ENCODE data around the gene TTI1.

Gene TTI1

DNA sequence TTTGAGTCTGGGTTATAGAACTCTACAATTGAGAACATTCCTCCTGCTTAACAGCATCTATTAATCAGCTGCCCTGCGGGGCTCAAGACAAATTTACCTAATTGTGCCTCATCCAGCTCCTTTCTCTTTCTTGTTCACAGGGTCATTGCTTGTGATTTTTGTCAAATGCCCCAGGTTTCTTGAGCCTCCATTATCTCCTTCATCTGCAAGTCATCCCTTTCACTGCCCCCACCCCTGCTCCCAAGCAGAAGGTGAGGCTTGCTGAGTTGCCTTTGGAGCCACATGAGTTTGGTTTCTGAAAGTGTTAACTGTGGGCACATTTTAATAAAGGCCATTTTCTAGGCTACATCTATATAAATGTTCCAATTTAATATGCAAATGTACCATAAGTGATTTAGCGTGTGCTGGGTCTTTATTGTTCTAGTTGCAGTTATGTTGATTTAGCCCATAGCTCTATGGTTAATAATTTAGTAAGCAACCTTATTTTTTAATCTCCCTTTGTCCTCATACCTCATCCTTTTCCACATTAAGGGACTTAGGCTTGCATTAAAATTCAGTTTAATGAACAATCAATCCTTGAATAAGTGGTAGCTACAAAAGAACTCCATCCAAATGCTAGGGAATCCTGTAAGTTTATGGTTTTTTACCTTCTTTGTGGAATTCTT lies 74.3 kb downstream of the TTI1 start:
- DNase-seq = no peak

DNA sequence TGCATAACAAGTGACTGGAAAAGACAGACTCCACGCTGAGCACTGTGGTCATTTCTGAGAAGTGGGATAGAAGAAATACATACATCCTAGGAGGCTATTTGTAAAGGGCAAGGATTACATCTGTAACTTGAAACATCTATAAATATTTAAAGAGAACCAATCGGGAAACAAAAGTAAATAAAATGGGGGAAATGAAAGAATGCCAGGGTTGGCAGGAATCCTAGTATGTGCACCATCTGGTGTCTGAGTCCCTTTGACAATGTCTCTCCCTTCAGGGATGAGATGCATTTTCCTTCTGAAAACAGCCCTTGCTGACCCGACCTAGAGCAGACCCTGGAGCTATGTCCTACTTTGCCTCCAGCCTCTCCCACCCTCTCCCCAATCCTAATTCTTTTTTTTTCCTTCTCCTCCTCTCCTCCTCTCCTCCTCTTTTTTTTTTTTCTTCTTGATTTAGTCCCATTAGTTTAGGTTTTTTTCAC lies 77.1 kb downstream of the TTI1 start:
- no peak for DNase-seq

DNA sequence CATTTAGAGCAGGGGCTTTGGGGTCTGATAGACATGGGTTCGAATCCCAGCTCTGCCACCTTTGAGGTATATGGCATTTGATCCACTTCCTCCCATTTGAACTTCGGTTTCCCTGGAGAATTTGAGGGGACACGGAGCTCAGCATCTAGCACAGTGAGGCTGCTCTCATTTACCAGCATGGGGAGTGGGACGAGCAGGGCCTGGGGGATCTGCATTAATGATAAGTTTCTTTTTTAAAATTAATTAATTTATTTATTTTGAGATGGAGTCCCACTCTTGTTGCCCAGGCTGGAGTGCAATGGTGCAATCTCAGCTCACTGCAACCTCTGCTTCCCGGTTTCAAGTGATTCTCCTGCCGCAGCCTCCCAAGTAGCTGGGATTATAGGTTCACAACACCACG lies 77.7 kb downstream of the TTI1 start:
- DNase-seq = no peak

DNA sequence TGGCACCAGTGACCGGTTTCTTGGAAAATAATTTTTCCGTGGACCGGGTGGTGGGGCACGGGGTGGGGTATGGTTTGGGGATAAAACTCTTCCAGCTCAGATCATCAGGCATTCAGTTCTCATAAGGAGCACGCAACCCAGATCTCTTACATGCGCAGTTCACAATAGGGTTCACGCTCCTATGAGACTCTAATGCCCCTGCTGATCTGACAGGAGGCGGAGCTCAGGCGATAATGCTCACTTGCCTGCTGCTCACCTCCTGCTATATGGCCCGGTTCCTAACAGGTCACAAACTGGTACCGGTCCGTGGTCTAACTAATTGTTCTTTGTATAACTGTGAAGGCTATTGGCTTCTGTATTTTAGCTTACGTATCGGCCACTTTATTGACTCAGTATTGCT lies 78.6 kb downstream of the TTI1 start:
- no peak for DNase-seq

DNA sequence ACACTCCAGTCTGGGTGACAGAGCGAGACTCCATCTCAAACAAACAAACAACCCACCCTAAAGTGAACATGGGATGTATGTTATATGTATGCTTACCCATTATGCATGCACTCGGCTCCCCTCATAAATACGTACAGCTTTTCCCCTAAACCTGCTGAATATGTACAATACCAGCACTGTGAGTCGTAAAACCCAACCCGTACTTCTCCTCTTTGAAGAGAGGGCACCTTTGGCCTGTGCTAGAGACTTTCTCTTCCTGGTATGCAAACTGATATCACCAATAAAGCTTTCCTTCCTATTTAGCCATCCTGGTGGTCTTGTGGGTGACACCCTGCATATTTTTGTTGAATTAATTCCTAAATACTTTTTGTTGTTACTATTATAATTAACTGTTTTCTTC lies 79.1 kb downstream of the TTI1 start:
- no peak for DNase-seq

DNA sequence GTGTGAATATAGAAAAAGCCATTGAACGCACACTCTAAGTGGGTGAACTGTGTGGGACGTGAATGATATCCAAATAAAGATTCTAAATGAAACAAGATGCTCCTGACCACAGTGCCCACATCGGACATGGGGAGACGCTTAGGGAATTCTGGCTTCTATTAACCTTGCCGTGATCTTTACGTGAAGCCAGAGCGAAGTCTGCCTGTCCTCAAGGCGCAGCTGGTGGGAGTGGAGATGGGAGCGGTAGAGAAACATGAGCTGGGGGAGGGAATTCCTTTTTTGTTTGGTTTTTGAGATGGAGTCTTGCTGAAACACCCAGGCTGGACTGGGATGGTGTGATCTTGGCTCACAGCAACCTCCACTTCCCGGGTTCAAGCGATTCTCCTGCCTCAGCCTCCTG lies 84.3 kb downstream of the TTI1 start:
- no peak for DNase-seq

DNA sequence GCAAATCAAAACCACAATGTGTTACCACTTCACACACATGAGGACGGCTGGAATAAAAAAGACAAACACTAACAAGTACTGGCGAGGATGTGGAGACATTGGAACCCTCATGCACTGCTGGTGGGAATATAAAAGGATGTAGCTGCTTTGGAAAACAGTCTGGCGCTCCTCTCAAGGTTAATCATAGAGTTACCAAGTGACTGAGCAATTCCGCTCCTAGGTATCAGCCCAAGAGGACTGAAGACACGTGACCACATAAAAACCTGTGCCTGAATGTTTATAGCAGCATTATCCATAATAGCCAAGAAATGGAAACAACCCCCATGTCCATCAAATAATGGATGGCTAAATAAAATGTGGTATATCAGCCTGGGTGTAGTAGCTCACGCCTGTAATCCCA lies 85.3 kb downstream of the TTI1 start:
- DNase-seq = no peak

DNA sequence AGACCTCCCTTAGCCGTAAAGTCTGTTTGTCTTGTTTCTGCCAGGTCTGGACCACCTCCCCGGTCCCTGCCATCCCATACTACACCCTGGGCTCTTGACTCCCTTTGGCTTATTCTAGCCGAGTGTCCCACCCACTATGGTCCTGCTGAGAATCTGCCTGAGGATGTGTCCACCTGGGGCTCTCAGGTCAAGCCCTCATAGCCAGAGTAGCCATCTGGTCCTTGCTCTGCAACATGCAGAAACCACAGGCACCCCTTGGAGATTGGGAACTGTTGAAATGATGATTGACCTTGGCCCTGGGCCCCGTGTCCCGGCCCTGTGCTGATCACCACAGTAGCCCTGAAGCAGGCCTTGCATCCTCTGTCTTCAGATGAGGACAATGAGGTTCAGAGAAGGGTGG lies 86.3 kb downstream of the TTI1 start:
- DNase-seq = no peak

DNA sequence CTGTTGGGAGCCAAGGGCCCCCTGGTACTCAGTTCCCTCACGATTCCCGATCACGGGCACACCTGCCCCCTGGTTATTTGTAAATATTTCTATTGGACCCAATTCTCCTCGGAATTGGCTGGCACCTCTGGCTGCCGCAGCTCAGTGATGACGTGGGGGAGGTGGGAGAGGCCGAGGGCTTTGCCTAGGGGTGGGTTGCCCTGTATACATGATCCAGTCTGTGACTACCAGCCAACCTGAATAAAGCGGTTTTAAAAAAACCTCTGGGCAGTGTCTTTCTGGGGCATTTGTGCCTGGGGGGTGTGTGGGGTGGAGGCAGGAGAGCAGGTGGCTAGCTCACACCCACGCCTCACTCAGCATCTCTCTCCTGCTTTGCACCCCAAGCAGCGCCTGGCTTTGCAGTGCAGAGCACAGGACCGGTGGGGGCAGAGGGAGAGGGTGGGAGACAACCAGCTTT lies 88.1 kb downstream of the TTI1 start:
- DNase-seq = no peak

DNA sequence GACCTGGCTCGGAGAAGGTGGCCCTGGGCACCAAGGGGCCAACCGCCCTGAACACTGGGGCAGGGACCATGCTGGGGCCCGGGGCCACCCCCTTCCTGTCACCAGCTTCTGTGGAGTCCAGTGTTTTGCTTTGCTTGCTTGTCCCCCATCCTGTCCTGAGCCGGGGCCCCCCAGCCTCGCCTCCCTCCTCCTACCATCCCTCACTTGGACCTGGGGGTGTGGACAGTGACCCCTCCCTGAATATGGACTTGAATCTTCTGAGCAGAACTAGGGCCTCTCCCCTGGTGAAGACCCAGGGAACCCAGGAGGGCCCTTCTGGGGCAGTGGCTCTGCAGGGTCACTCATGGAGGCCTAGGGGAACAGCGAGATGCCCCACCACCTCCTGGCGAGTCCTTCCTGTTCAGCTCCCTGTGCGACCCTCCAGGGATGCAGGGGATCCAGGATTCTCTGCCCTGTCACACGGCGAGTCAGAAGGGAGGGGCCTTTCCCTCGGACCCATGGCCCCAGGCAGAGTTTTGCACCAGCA lies 88.7 kb downstream of the TTI1 start:
- DNase-seq = no peak

DNA sequence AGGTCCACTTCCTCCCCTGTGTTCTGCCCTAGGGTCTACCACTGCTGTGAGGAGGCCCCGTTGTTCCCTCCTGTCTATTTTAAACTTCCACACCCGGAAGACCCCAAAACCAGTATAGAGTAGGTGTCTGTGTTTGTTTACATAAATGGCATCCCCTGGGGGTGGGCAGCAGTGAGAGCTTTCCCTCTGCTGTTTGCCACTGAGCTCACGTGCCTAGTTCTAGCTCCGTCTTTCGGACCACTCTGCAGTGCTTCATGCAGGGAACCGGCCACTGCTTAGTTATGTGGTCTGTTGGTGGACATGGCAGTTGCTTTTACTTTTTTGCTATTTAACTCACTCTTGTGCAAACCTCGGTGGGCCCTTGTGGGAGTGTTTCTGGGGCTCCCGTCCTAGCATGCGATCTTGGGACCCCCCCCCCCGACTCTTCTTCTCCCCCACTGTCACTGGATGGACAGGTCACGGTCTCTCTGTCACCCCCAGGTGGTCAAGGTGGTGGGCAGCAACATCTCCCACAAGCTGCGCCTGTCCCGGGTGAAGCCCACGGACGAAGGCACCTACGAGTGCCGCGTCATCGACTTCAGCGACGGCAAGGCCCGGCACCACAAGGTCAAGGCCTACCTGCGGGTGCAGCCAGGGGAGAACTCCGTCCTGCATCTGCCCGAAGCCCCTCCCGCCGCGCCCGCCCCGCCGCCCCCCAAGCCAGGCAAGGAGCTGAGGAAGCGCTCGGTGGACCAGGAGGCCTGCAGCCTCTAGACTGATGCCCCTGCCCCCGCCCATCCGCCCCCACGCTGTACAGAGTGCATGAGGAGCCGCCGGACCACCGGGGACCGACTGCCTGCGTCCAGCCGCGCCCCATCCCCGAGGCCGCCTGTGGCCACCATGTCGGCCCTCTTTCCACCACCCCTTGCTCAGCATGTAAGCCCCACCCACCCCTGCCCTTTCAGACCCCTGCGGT lies 89.5 kb downstream of the TTI1 start:
- DNase-seq = no peak

DNA sequence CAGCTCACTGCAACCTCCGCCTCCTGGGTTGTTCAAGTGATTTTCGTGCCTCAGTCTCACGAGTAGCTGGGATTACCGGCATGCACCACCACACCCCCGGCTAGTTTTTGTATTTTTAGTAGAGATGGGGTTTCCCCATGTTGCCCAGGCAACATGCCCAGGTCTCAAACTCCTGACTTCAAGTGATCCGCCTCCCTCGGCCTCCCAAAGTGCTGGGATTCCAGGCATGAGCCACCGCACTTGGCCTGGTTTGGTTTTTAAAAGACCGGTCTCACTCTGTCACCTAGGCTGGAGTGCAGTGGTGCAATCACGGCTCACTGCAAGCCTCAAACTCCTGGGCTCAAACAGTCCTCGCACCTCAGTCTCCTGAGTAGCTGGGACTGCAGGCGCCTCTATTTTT lies 90.2 kb downstream of the TTI1 start:
- no peak for DNase-seq

DNA sequence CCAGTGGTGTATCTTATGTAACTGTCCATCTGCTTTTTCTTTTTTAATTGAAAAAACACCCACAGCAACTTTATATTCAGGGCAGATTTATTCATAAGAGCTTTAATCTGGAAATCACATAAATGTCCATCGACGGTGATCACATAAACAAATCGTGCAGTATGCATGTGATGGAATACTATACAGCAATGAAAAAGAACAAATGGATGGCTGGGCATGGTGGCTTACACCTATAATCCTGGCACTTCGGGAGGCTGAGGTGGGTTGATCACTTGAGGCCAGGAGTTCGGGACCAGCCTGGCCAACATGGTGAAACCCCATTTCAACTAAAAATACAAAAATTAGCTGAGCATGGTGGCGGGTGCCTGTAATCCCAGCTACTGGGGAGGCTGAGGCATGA lies 91.3 kb downstream of the TTI1 start:
- no peak for DNase-seq

DNA sequence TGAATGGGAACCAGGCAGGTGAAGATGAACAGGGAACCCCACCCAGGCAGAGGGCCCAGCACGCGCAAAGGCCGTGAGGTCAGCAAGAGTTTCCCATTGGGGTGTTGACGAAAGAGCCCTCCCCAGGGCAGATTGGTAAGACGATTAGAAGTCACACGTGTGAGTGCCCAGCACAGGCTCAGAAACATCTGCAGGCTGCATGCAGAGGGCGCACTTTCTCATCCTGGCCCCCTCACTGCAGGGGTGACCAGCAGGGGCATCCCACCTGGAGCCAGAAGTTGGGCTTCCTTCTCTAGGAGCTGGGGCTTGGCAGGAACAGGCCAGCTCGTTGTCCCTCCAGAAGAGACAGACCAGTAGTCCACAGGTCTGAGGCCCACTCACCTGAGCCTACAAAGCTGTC lies 91.9 kb downstream of the TTI1 start:
- DNase-seq = no peak

DNA sequence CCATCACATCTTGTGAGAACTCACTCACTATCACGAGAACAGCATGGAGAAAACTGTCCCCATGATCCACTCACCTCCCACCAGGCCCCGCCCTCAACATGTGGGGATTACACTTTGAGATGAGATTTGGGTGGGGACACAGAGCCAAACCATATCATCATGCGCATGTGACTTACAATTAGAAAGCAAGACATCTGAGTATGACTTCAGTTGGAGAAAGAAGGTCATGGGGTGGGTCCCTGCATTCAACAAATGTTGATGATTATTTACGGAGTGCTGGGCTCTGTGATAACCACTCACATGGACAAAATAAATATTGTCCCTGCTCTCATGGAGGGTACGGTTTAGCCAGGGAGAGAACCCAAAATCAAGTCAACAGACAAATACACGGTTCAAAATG lies 92.4 kb downstream of the TTI1 start:
- DNase-seq = no peak

DNA sequence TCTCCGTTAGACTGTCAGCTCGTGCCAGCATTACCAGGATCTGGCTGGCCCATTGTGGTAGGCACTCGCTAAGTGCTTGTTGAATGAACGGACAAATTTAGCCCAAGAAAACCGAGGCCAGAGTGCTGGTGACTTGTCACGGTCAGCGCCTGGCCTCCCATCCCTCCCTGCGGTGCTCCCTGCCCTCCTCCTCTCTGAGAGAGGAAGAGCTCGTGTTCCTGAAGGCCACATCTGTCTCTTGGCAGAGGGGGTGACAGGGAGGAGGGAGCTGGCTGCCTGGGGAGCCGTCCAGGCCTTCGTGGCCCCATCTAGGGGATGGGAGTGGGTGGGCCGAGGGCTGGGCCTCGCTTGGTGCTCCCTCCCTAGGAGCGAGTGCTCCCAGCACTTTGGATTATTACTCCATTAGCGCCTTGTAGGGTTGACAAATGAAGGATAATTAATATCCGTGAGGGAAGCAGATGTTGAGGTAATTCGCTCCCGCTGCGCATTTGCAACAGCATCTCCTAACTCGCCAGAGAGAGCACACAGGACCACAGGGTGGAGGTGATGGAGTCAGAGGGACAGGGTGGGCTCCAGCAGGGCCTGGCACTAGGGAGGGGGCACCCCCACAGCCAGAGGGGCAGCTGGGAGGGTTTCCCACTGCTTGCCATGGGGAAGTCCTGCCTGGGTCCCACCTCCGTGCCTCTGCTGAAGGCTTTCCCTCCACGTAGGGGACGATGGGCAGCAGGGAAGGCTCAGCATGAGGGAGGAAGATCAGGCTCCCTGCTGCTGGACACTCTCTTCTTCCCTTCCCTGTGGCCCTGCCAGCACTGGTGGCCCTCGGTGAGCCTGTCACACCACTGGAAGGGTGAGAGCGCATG lies 93.3 kb downstream of the TTI1 start:
- DNase-seq = no peak

DNA sequence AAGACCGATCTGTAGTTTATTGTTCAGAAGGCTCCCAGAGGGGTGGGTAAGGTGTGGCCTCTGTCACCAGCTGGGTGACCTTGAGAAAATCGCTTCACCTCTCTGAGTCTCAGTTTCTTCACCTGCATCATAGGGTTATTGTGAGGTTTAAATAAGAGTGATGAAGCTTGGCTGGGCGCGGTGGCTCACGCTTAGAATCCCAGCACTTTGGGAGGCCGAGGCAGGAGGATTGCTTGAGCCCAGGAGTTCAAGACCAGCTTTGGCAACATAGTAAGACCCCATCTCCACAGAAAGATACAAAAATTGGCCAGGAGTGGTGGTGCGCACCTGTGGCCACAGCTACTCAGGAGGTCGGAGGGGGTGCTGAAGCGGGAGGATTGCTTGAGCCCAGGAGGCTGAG lies 94.3 kb downstream of the TTI1 start:
- no peak for DNase-seq

DNA sequence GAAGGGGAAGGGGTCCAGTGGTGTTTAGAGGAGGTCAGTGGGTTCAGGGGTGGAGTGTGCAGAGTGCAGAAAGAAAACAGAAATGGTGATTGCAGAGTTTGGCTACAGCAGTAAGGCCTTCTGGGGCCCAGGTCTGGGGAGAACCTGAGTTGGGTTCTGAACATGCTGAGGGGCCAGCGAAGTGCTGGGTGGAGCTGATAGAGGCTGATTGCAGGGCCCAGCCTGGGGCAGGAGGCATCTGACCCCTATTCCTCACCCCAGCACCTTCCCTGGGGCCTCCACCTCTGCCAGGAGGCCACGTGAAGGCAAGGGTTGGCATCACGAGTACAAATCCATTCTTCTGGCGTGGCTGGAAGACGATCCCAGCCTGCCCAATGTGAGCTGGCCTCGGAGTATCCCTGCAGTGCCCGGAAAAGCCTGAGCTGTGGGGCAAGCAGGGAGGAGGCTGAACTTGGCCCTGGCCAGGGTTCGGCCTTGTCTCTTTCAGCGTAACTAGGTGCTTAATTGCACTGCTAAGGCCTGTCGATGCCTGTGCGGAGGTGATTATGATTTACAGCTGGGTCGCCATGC lies 95.0 kb downstream of the TTI1 start:
- DNase-seq = no peak

DNA sequence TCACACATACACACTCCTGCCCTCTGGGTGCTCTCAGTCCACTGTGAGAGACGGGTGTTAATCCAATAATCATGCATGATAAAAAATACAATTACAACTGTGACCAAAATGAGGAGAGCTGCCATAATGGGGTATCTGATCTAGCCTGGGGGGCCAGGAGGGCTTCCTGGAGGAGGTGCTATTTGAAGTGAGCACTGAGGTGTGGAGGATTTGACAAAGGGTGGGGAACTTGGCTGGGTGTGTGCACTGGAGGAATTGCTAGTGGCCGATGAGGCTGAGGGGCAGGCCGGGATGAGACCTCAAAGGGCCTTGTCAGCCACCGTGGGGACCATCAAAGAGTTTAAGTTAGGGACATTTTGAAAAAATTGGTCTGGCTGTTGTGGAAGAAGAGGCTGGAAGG lies 95.6 kb downstream of the TTI1 start:
- DNase-seq = no peak

DNA sequence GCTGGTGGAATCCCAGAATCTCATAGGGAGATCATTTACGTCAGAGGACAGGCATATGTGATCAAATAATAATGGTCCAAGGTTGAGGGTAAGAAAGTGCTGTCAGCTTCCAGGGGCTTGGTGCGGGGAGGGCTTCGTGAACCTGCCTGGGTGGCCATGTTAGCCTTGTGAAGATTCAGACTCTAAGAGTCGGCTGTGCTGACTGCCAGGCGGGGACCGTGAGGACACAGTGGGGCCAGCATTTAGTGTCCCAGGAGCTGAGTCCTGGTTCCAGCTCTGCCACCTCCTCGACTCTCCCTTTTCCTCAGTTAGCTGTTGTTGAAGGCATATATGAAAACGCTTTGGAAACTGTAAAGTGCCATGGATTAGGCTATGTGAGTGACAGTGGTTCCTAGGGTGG lies 96.8 kb downstream of the TTI1 start:
- no peak for DNase-seq

DNA sequence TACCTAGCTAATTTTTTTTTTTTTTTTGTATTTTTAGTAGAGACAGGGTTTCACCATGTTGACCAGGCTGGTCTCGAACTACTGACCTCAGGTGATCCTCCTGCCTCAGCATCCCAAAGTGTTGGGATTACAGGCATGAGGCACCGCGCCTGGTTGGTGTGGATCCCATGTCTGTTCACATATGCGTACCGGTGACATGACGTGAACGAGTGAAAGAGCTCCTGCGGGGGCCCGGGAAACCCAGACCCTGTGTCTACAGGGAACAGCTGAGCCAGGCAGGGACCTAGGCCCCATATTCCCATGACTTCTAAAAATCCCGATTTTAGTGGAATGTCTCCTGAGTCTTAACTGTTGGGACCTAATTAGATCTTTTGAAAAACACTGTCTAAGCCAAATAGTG lies 97.2 kb downstream of the TTI1 start:
- no peak for DNase-seq

DNA sequence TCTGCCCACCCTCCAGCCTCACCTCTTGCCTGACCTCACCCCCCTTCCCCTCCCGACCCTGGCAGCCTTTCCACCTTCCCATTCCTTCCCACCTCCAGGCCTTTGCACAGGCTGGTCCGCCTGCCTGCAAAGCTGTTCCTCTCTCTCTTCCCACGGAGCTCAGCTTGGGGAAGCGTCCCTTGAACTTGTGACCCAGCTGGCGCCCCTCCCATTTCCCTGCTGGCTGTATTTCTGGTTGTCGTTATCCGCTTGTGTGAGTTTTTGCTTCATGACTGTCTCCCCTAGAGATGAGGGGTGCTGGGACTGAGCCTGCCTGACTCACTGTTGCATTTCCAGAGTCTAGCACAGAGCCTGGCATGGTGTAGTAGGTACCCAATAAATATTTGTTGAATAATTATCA lies 97.8 kb downstream of the TTI1 start:
- DNase-seq = no peak
